H9 (cell line): Measurements from ENCODE around the gene GEN1. TPM values are rescaled to one million over a fixed set of nuclear protein-coding genes. Genes with fewer than 3 reads are reported as not detected.
A peak's percentile ranks its signal among the peaks of the same experiment; 100 is the strongest.

Experiments used
- DNase-seq: peaks from one replicate; pipeline ENCODE4 v3.0.0-alpha.2; 2017
- H2AFZ ChIP-seq: one replicate; pipeline ENCODE4 v1.6.1; 2013; ENCODE audit warnings: mild to moderate bottlenecking, low read length, control low read depth, moderate library complexity
- H2AK5ac ChIP-seq: 2 replicates; pipeline ENCODE4 v1.6.1; 2013; ENCODE audit warnings: low read length, control low read depth, mixed read lengths; ENCODE audit not compliant: insufficient read length
- H2BK120ac ChIP-seq: one replicate; pipeline ENCODE4 v1.6.1; 2013; ENCODE audit warnings: low read depth, mild to moderate bottlenecking, low read length, control low read depth, inconsistent platforms; ENCODE audit not compliant: poor library complexity, severe bottlenecking
- H2BK12ac ChIP-seq: 2 replicates; pipeline ENCODE4 v1.6.1; 2013; ENCODE audit warnings: low read length, control low read depth, mixed read lengths, low read depth; ENCODE audit not compliant: insufficient read length
- H2BK15ac ChIP-seq: 2 replicates; pipeline ENCODE4 v1.6.1; 2013; ENCODE audit warnings: low read depth, low read length, control low read depth
- H2BK20ac ChIP-seq: one replicate; pipeline ENCODE4 v1.6.1; 2013; ENCODE audit warnings: low read depth, mild to moderate bottlenecking, low read length, control low read depth, inconsistent platforms; ENCODE audit not compliant: poor library complexity, severe bottlenecking
- H2BK5ac ChIP-seq: 2 replicates; pipeline ENCODE4 v1.6.1; 2013; ENCODE audit warnings: low read length, control low read depth, mixed read lengths; ENCODE audit not compliant: insufficient read length
- H3K14ac ChIP-seq: 2 replicates; pipeline ENCODE4 v1.6.1; 2013; ENCODE audit warnings: low read length, control low read depth; ENCODE audit not compliant: insufficient read depth
- H3K18ac ChIP-seq: 2 replicates; pipeline ENCODE4 v1.6.1; 2013; ENCODE audit warnings: low read depth, mild to moderate bottlenecking, mixed read lengths, low read length, control low read depth; ENCODE audit not compliant: insufficient read length
- H3K23ac ChIP-seq: 2 replicates; pipeline ENCODE4 v1.6.1; 2013; ENCODE audit warnings: low read length, control low read depth, mixed read lengths, low read depth; ENCODE audit not compliant: insufficient read length
- H3K23me2 ChIP-seq: 2 replicates; pipeline ENCODE4 v1.6.1; 2013; ENCODE audit warnings: low read depth, mild to moderate bottlenecking, mixed read lengths, low read length, control low read depth; ENCODE audit not compliant: insufficient read length, poor library complexity, severe bottlenecking
- H3K27ac ChIP-seq: 2 replicates; pipeline ENCODE4 v1.5.1; 2013; ENCODE audit warnings: low read length, control low read depth, mixed read lengths, low read depth; ENCODE audit not compliant: insufficient read length
- H3K27me3 ChIP-seq: 2 replicates; pipeline ENCODE4 v1.6.1; 2013; ENCODE audit warnings: low read length, control low read depth, inconsistent platforms; ENCODE audit not compliant: insufficient read depth
- H3K4ac ChIP-seq: 2 replicates; pipeline ENCODE4 v1.6.1; 2013; ENCODE audit warnings: low read depth, mild to moderate bottlenecking, control low read depth, inconsistent platforms, low read length, moderate library complexity
- H3K4me1 ChIP-seq: 2 replicates; pipeline ENCODE4 v1.6.1; 2013; ENCODE audit warnings: low read length, control low read depth, inconsistent platforms; ENCODE audit not compliant: insufficient read depth
- H3K4me2 ChIP-seq: 2 replicates; pipeline ENCODE4 v1.6.1; 2013; ENCODE audit warnings: low read length, control low read depth, mixed read lengths; ENCODE audit not compliant: insufficient read length, insufficient read depth
- H3K56ac ChIP-seq: 2 replicates; pipeline ENCODE4 v1.6.1; 2013; ENCODE audit warnings: low read depth, mild to moderate bottlenecking, mixed read lengths, low read length, control low read depth; ENCODE audit not compliant: insufficient read length
- H3K79me1 ChIP-seq: 2 replicates; pipeline ENCODE4 v1.6.1; 2013; ENCODE audit warnings: low read depth, mild to moderate bottlenecking, moderate library complexity, low read length, control low read depth, inconsistent platforms; ENCODE audit not compliant: insufficient read depth, poor library complexity, severe bottlenecking
- H3K79me2 ChIP-seq: 2 replicates; pipeline ENCODE4 v1.6.1; 2013; ENCODE audit warnings: low read length, control low read depth, inconsistent platforms; ENCODE audit not compliant: insufficient read depth
- H3K9ac ChIP-seq: 2 replicates; pipeline ENCODE4 v1.6.1; 2013; ENCODE audit warnings: low read length, control low read depth, mixed read lengths; ENCODE audit not compliant: insufficient read length; ENCODE audit errors: extremely low read depth
- H3K9me3 ChIP-seq: one replicate; pipeline ENCODE4 v1.6.1; 2013; ENCODE audit warnings: low read depth, low read length, inconsistent platforms; ENCODE audit not compliant: control insufficient read depth
- H3T11ph ChIP-seq: one replicate; pipeline ENCODE4 v1.6.1; 2013; ENCODE audit warnings: mild to moderate bottlenecking, low read length, control low read depth, inconsistent platforms
- H4K20me1 ChIP-seq: one replicate; pipeline ENCODE4 v1.6.1; 2013; ENCODE audit not compliant: control insufficient read depth, insufficient read length, insufficient read depth
- H4K5ac ChIP-seq: 2 replicates; pipeline ENCODE4 v1.6.1; 2013; ENCODE audit warnings: low read depth, mild to moderate bottlenecking, mixed read lengths, low read length, control low read depth; ENCODE audit not compliant: insufficient read length
- H4K8ac ChIP-seq: replicated peaks from 2 replicates; pipeline ENCODE4 v1.6.1; 2013; ENCODE audit warnings: low read length, control low read depth, mixed read lengths, low read depth; ENCODE audit not compliant: insufficient read length
- H4K91ac ChIP-seq: 2 replicates; pipeline ENCODE4 v1.6.1; 2013; ENCODE audit warnings: low read depth, mild to moderate bottlenecking, moderate library complexity, mixed read lengths, low read length, control low read depth; ENCODE audit not compliant: insufficient read length
- H3K27ac Mint-ChIP-seq, 3 experiments: 2 replicates in 2 of 3; 3 replicates in 1 of 3; pipeline ENCODE4 v1.8.0; 2020 to 2021; ENCODE audit warnings: mixed read lengths in 3 of 3, mild to moderate bottlenecking in 1 of 3, moderate library complexity in 1 of 3
- H3K27me3 Mint-ChIP-seq: 2 replicates; pipeline ENCODE4 v1.8.0; 2021; ENCODE audit warnings: low read depth, mild to moderate bottlenecking, moderate library complexity, mixed read lengths
- H3K36me3 Mint-ChIP-seq, 3 experiments: 2 replicates in 2 of 3; 3 replicates in 1 of 3; pipeline ENCODE4 v1.8.0; 2020 to 2021; ENCODE audit warnings: low read depth in 3 of 3, mixed read lengths in 3 of 3; ENCODE audit not compliant: insufficient read depth in 1 of 3
- H3K4me1 Mint-ChIP-seq, 2 experiments: 2 replicates each; pipeline ENCODE4 v1.8.0; 2020; ENCODE audit warnings: mixed read lengths in 2 of 2
- H3K4me3 Mint-ChIP-seq, 2 experiments: 2 replicates in 1 of 2; 3 replicates in 1 of 2; pipeline ENCODE4 v1.8.0; 2020 to 2021; ENCODE audit warnings: mild to moderate bottlenecking in 2 of 2, mixed read lengths in 2 of 2, moderate library complexity in 1 of 2
- H3K9me3 Mint-ChIP-seq, 2 experiments: 2 replicates in 1 of 2; 3 replicates in 1 of 2; pipeline ENCODE4 v1.8.0; 2020; ENCODE audit warnings: mild to moderate bottlenecking in 2 of 2, mixed read lengths in 2 of 2, moderate library complexity in 1 of 2
- CTCF ChIP-seq: fragments of 200-600 bp; sonication (generic); conservative IDR thresholded peaks from 3 replicates; pipeline ENCODE4 v1.8.0; 2021; ENCODE audit warnings: antibody characterized with exemption, mild to moderate bottlenecking
- WGBS: extraction: QIAGEN DNeasy Blood & Tissue Kit; methylation state at CpG from one replicate; pipeline ENCODE4 v1.1.7; 2013; ENCODE audit warnings: missing lambda C conversion rate, low lambda C conversion rate, mixed read lengths; ENCODE audit not compliant: insufficient read length; ENCODE audit errors: extremely low coverage; 5-methylcytosine and 5-hydroxymethylcytosine counted together
- total RNA-seq: library from RNA; stranded (reverse); gene quantifications from 2 replicates; pipeline ENCODE4 v1.2.1, GENCODE V29; 2021

GEN1 gene
- total RNA-seq, 1 experiment from 2014 or later, result 28.1 TPM

- no peak for DNase-seq
- Mint-ChIP-seq H3K9me3 (no peaks in the 10 kb centered on the region; a peak in 1 of 5 replicates), H3K27me3 (no peaks in the 10 kb centered on the region), H3K4me1 (no peaks in the 10 kb centered on the region), H3K4me3 (no peak overlapping the region), H3K36me3 (peaks cover 27 to 76% (median 62%) of the 10 kb centered on the region in 3 experiments; a peak in 6 of 7 replicates), H3K27ac (peak overlapping the region in 2 of 3 experiments; percentile 52 to 74; a peak in 3 of 7 replicates)
- Histone ChIP-seq H3K27ac (no peak overlapping the region), H3K23ac (no peak overlapping the region), H3K4me1 (no peaks in the 10 kb centered on the region), H3K79me2 (no peaks in the 10 kb centered on the region), H2AK5ac (no peak overlapping the region), H3K18ac (no peak overlapping the region), H3K56ac (no peak overlapping the region), H3K79me1 (no peaks in the 10 kb centered on the region), H2BK20ac (no peak overlapping the region), H3K4me2 (no peak overlapping the region), H4K91ac (no peak overlapping the region), H4K20me1 (no peaks in the 10 kb centered on the region), H2AFZ (no peak overlapping the region), H3K14ac (no peak overlapping the region), H3K27me3 (no peaks in the 10 kb centered on the region), H2BK12ac (no peak overlapping the region), H2BK5ac (no peak overlapping the region), H3K9me3 (no peaks in the 10 kb centered on the region), H2BK15ac (no peak overlapping the region), H3K9ac (no peak overlapping the region), H2BK120ac (no peak overlapping the region), H3K23me2 (no peaks in the 10 kb centered on the region), H3K4ac (no peak overlapping the region), H4K5ac (no peak overlapping the region), H3T11ph (no peak overlapping the region), H4K8ac (no peak overlapping the region)
- no peak for TF ChIP-seq CTCF
- whole genome bisulfite sequencing, result no CpG with 5 or more reads among the region's 2 CpGs
Measured at GRCh38 chr2:17740203-17740602, 13.7 kb upstream of the GEN1 start.
